ENCODE results near the gene PTPN7.
"Not testable (repeated sequence)": the region's sequence is repeated elsewhere in the genome, so short reads cannot be mapped to it uniquely, and the experiment has no call there.

Gene PTPN7

DNA sequence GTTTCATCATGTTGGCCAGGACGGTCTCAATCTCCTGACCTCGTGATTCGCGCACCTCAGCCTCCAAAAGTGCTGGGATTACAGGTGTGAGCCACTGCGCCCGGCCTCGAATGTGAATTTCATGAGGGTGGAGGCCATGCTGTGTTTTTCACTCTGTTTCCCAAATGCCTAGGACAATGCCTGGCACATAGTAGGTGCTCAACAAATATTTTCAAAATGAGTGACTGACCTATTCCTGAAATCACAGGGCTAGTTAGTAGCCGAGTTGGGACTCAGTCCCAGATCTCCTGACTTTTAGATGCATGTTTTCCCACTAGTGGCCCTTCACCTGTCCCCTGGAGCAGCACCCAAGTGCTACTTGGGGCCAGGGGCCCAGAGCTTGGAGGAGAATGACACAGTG, 44.1 kb downstream of the PTPN7 start:
- Histone ChIP-seq H3K9me3 (ENCODE audit: insufficient read depth, low read depth, low read length) (no peaks in the 10 kb centered on the region), H3K9ac (ENCODE audit: low read depth, low read length) (no peak overlapping the region), H3K27ac (ENCODE audit: low read length) (no peak overlapping the region), H3K27me3 (ENCODE audit: insufficient read depth, low read length) (no peaks in the 10 kb centered on the region), H3K36me3 (ENCODE audit: insufficient read depth, low read depth, low read length) (no peaks in the 10 kb centered on the region), H3K4me3 (ENCODE audit: low read length) (no peak overlapping the region), H3K4me1 (ENCODE audit: insufficient read depth, low read length) (peaks cover 6% of the 10 kb centered on the region; the same call in 1 of the 2 replicates)

- peaks cover 6% of the 10 kb centered on the region; the same call in 1 of the 2 replicates for H3K4me1 ChIP-seq (ENCODE audit: insufficient read depth, low read length)
- no peak overlapping the region for H3K4me3 ChIP-seq (ENCODE audit: low read length)
- no peak overlapping the region for H3K9ac ChIP-seq (ENCODE audit: low read depth, low read length)
- H3K27ac ChIP-seq (ENCODE audit: low read length): no peak overlapping the region
- no peaks in the 10 kb centered on the region for H3K27me3 ChIP-seq (ENCODE audit: insufficient read depth, low read length)
- H3K36me3 ChIP-seq (ENCODE audit: insufficient read depth, low read depth, low read length): no peaks in the 10 kb centered on the region
- no peaks in the 10 kb centered on the region for H3K9me3 ChIP-seq (ENCODE audit: insufficient read depth, low read depth, low read length)
These were observed 46.6 kb downstream of the PTPN7 start for GRCh38 chr1:202113690-202114300.

DNA sequence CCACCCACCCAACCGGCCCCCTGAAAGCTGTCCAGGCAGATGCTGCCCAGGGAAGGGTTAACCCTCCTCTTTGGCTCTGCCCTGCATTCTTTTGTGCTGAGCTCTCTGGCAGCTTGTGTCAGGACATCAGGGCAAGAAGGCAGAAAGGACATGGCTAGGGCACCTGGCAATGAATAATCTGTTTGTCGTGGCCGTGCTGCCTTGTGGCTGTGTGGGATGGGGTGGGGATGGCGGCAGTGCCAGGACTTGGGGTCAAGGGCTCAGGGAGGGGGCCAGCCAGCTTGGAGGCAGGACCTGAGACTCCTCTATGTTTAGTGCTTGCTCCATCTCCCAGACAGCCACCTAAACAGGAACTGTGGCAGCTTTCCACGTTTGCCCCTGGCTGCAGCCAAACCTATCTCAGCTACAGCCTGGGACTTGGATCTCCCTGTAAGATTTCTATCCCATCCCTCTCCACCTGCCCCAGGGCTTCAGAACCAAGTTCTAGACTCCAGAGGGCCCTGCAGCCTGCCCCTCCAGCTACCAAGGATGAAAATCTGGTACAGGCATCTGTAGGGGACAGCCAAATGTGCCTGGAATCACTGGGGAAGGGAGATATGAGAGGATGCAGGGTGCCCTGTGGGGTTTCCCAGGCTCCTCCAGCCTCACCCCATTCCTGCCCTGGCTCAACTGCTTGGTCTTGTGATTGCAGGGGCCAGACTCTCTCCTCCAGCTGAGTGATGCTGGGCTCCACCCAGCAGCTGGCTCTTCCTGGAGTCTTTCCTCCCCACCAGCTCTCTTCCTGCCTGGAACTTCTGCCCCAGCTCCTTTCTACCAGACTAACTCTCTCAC, 47.3 kb downstream of the PTPN7 start:
- no peak overlapping the region for H3K9ac ChIP-seq (ENCODE audit: low read depth, low read length)
- H3K27me3 ChIP-seq (ENCODE audit: insufficient read depth, low read length): no peaks in the 10 kb centered on the region
- no peak overlapping the region for H3K4me3 ChIP-seq (ENCODE audit: low read length)
- no peak overlapping the region for H3K27ac ChIP-seq (ENCODE audit: low read length)
- H3K36me3 ChIP-seq (ENCODE audit: insufficient read depth, low read depth, low read length): no peaks in the 10 kb centered on the region
- no peaks in the 10 kb centered on the region for H3K9me3 ChIP-seq (ENCODE audit: insufficient read depth, low read depth, low read length)
- H3K4me1 ChIP-seq (ENCODE audit: insufficient read depth, low read length): peaks cover 6% of the 10 kb centered on the region; the same call in 1 of the 2 replicates

- not testable (repeated sequence) for H3K27me3 ChIP-seq (ENCODE audit: insufficient read depth, low read length); H3K9me3 ChIP-seq (ENCODE audit: insufficient read depth, low read depth, low read length); H3K9ac ChIP-seq (ENCODE audit: low read depth, low read length); H3K36me3 ChIP-seq (ENCODE audit: insufficient read depth, low read depth, low read length); H3K27ac ChIP-seq (ENCODE audit: low read length); H3K4me1 ChIP-seq (ENCODE audit: insufficient read depth, low read length); H3K4me3 ChIP-seq (ENCODE audit: low read length)
These were observed 48.8 kb downstream of the PTPN7 start for GRCh38 chr1:202111589-202111988.

DNA sequence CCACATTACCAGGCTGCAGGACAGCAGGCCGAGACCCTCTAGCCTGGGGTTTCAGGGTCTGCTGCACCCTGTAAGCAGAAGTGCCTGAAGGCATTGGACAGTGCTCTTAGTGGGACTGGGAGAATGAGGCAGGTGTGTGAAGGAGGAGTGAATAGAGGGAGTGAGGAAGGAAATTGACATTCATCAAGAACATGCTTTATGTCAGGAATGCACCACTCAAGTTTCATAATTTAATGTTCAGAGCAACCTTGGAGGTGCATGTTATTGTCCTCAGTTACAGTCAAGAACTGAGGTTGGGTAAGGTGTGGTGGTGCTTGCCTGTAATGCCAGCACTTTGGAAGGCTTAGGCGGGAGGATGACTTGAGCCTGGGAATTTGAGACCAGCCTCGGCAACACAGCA, 49.4 kb downstream of the PTPN7 start:
- H3K4me1 ChIP-seq (ENCODE audit: insufficient read depth, low read length): peaks cover 12% of the 10 kb centered on the region
- H3K36me3 ChIP-seq (ENCODE audit: insufficient read depth, low read depth, low read length): no peaks in the 10 kb centered on the region
- no peak overlapping the region for H3K9ac ChIP-seq (ENCODE audit: low read depth, low read length)
- H3K27me3 ChIP-seq (ENCODE audit: insufficient read depth, low read length): no peaks in the 10 kb centered on the region
- H3K4me3 ChIP-seq (ENCODE audit: low read length): no peak overlapping the region
- H3K27ac ChIP-seq (ENCODE audit: low read length): no peak overlapping the region
- H3K9me3 ChIP-seq (ENCODE audit: insufficient read depth, low read depth, low read length): no peaks in the 10 kb centered on the region

DNA sequence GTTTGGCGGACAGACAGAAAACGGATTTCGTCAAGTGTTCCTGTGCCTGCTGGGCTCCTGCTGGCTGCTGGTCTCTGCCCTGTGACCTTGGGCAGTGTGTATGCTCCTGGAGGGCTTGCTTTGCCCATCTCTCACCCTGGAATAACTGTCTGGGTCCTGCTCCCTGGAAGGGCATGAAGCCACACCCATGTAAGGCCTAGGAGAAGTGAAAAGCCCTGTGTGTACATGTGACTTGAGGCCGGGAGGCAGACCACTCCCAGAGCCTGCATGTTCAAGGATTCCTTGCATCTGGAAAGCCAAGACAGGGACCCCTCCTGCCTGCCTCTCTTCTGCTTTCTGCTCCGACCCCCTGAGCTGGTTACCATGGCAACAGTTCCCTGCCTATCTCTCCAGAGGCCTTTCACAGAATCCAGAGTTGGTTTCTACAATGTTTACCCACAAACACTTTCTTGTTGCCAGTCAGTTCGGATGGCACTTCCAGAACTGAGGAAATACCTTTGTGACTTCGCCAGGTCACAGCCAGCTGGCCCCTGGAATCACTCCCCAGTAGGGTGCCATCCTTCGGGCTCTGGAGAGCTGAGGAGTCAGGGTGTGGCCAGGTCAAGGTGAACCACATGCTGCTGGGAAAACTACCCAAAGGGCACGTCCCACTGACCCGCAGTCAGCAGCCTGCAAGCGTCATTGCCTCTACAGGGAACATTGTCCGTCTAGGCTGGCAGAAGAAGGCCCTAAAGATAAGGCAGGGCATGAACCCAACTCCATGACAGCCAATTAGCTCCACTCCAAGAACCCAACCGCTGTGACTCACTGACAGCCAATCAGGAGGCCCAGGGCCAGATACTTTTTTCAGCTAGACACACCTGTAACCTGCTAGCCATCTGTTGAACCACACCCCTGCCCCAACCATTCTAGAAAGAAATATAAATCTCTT, 52.3 kb downstream of the PTPN7 start:
- H3K9me3 ChIP-seq (ENCODE audit: insufficient read depth, low read depth, low read length): no peaks in the 10 kb centered on the region
- no peaks in the 10 kb centered on the region for H3K27me3 ChIP-seq (ENCODE audit: insufficient read depth, low read length)
- H3K4me3 ChIP-seq (ENCODE audit: low read length): no peak overlapping the region
- no peak overlapping the region for H3K27ac ChIP-seq (ENCODE audit: low read length)
- H3K9ac ChIP-seq (ENCODE audit: low read depth, low read length): no peak overlapping the region
- H3K36me3 ChIP-seq (ENCODE audit: insufficient read depth, low read depth, low read length): no peaks in the 10 kb centered on the region
- H3K4me1 ChIP-seq (ENCODE audit: insufficient read depth, low read length): peaks cover 17% of the 10 kb centered on the region

DNA sequence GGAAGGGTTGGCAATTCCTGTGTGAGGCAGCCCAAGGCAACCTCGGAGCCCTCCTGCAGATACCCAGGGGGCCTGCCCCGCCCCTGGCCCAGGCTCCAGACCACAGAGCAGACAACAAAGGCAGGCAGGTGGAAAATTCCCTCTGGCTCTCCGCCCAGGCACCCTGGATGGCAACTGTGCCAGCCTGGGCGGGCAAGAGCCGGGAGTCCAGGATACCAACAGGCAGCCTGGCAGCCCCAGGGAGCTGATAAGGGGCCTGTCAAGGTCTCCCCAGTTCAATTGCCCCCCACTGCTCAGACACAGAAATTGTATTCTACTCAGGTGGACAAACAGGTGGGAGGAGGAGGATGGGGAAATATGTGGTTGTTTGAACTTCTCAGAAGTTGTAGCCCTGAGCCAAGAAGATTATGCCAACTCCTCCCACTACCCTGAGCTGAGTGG, 53.1 kb downstream of the PTPN7 start:
- peaks cover 14% of the 10 kb centered on the region; the same call in 1 of the 2 replicates for H3K4me1 ChIP-seq (ENCODE audit: insufficient read depth, low read length)
- no peaks in the 10 kb centered on the region for H3K27me3 ChIP-seq (ENCODE audit: insufficient read depth, low read length)
- H3K4me3 ChIP-seq (ENCODE audit: low read length): no peak overlapping the region
- H3K9me3 ChIP-seq (ENCODE audit: insufficient read depth, low read depth, low read length): no peaks in the 10 kb centered on the region
- H3K9ac ChIP-seq (ENCODE audit: low read depth, low read length): no peak overlapping the region
- H3K36me3 ChIP-seq (ENCODE audit: insufficient read depth, low read depth, low read length): no peaks in the 10 kb centered on the region
- H3K27ac ChIP-seq (ENCODE audit: low read length): no peak overlapping the region

DNA sequence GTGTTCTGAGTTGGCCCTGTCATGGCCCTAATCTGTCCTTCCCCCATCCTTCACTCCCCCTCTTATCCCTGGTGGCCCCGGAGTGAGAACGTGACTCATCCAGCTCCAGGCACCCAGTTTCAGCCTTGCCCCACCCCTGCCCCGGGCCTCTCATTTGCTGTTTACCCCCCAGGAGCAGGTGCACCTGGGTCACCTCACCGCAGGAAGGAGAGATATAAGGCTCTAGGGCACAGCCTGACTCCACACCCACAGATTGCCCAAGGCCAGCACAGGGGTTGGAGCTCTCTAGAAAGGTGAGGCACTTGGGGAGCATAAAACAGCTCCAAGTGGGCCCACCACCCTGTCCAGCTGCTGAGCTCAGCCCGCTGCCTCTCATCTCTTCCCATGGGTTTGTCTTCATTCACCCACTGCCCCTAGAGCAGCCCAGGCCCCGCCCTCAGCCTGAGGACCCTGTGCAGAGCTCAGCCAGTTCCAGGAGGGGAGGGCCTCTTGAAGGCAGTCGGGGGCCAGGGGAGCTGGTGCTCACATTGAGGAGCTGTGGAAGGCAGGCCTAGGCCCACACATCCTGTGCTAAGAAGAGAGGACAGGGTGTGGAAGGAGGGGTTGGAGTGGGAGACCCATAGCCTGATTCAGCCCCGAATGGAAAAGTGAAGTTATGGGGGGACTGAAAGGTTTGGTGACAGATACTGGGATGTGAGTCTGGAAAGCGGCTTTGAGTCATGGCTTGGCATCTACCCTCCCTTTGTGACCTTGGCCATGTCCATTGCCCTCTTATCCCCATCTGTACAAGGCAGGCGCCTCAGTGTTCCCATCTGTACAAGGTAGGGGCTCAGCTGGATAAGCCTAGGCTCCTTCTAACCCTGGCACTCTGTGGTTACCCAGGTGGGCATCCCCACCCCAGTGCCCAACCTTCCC, 53.8 kb downstream of the PTPN7 start:
- peaks cover 15% of the 10 kb centered on the region; the same call in 1 of the 2 replicates for H3K4me1 ChIP-seq (ENCODE audit: insufficient read depth, low read length)
- no peak overlapping the region for H3K4me3 ChIP-seq (ENCODE audit: low read length)
- no peaks in the 10 kb centered on the region for H3K9me3 ChIP-seq (ENCODE audit: insufficient read depth, low read depth, low read length)
- H3K9ac ChIP-seq (ENCODE audit: low read depth, low read length): peak overlapping the region; percentile 38; the same call in 1 of the 2 replicates
- H3K36me3 ChIP-seq (ENCODE audit: insufficient read depth, low read depth, low read length): no peaks in the 10 kb centered on the region
- H3K27ac ChIP-seq (ENCODE audit: low read length): peak overlapping the region; percentile 16
- no peaks in the 10 kb centered on the region for H3K27me3 ChIP-seq (ENCODE audit: insufficient read depth, low read length)

- no peaks in the 10 kb centered on the region for H3K9me3 ChIP-seq (ENCODE audit: insufficient read depth, low read depth, low read length)
- peak overlapping the region; percentile 47 for H3K4me3 ChIP-seq (ENCODE audit: low read length)
- H3K36me3 ChIP-seq (ENCODE audit: insufficient read depth, low read depth, low read length): no peaks in the 10 kb centered on the region
- peaks cover 22% of the 10 kb centered on the region; the same call in 1 of the 2 replicates for H3K4me1 ChIP-seq (ENCODE audit: insufficient read depth, low read length)
- no peaks in the 10 kb centered on the region for H3K27me3 ChIP-seq (ENCODE audit: insufficient read depth, low read length)
- H3K9ac ChIP-seq (ENCODE audit: low read depth, low read length): peak overlapping the region; percentile 38; the same call in 1 of the 2 replicates
- H3K27ac ChIP-seq (ENCODE audit: low read length): peak overlapping the region; percentile 16
These were observed 54.6 kb downstream of the PTPN7 start for GRCh38 chr1:202105571-202106339.

GRCh38 chr1:202104073-202104472, 56.3 kb downstream of the PTPN7 start:
- peaks cover 22% of the 10 kb centered on the region; the same call in 1 of the 2 replicates for H3K4me1 ChIP-seq (ENCODE audit: insufficient read depth, low read length)
- no peaks in the 10 kb centered on the region for H3K9me3 ChIP-seq (ENCODE audit: insufficient read depth, low read depth, low read length)
- no peak overlapping the region for H3K9ac ChIP-seq (ENCODE audit: low read depth, low read length)
- no peaks in the 10 kb centered on the region for H3K36me3 ChIP-seq (ENCODE audit: insufficient read depth, low read depth, low read length)
- no peak overlapping the region for H3K4me3 ChIP-seq (ENCODE audit: low read length)
- no peak overlapping the region for H3K27ac ChIP-seq (ENCODE audit: low read length)
- H3K27me3 ChIP-seq (ENCODE audit: insufficient read depth, low read length): no peaks in the 10 kb centered on the region

All from iPS-20b (cell line).